Stomach (tissue), 9 donors: ENCODE results near the gene DIAPH3. TPM values are rescaled to one million over a fixed set of nuclear protein-coding genes. Genes with fewer than 3 reads are reported as not detected.

Source experiments
- DNase-seq, 2 donors: peaks; one replicate each; pipeline versions ENCODE4 v3.0.0 to v3.0.0-alpha.2; 2013 to 2019
- H3K27ac ChIP-seq, 5 donors: fragments of 200-600 bp in 4 of 5; sonication (generic) in 4 of 5; one replicate each; pipeline ENCODE4 v1.5.1; 2013 to 2019; ENCODE audit warnings: mild to moderate bottlenecking in 1 of 5, moderate library complexity in 1 of 5
- H3K27me3 ChIP-seq, 3 donors: fragments of 200-600 bp; sonication (generic); one replicate each; pipeline ENCODE4 v1.5.1; 2017 to 2019; ENCODE audit warnings: mixed run types in 1 of 3
- H3K36me3 ChIP-seq, 4 donors: fragments of 200-600 bp; sonication (generic); 1 replicate in 3 of 4; 2 replicates in 1 of 4; pipeline ENCODE4 v1.5.1; 2016 to 2019
- H3K4me1 ChIP-seq, 4 donors: fragments of 200-600 bp; sonication (generic); one replicate each; pipeline ENCODE4 v1.5.1; 2016 to 2019
- H3K4me3 ChIP-seq, 4 donors: fragments of 200-600 bp; sonication (generic) in 3 of 4; one replicate each; pipeline ENCODE4 v1.5.1; 2016 to 2019; ENCODE audit warnings: mild to moderate bottlenecking in 1 of 4
- H3K9me3 ChIP-seq, 4 donors: fragments of 200-600 bp; sonication (generic); one replicate each; pipeline ENCODE4 v1.5.1; 2016 to 2019
- CTCF ChIP-seq, 7 experiments: fragments of 450-650 bp in 4 of 7; fragments of 200-600 bp in 3 of 7; sonication (generic) in 3 of 7; IDR thresholded peaks; one replicate each; pipeline ENCODE4 v1.5.1; 2016 to 2019; ENCODE audit warnings: antibody characterized with exemption in 7 of 7, control low read depth in 2 of 7, mild to moderate bottlenecking in 1 of 7
- EP300 ChIP-seq: sonication (generic); formaldehyde crosslinking; IDR thresholded peaks from one replicate; pipeline ENCODE4 v1.6.1; 2017; ENCODE audit warnings: antibody characterized with exemption
- POLR2A ChIP-seq, 4 donors: fragments of 450-650 bp; IDR thresholded peaks; one replicate each; pipeline ENCODE4 v1.6.1; 2016; ENCODE audit warnings: antibody characterized with exemption in 4 of 4, control low read depth in 2 of 4, mild to moderate bottlenecking in 1 of 4, moderate library complexity in 1 of 4
- POLR2AphosphoS5 ChIP-seq, 3 donors: sonication (generic); formaldehyde crosslinking; IDR thresholded peaks; one replicate each; pipeline ENCODE4 v1.6.1; 2016; ENCODE audit warnings: antibody characterized with exemption in 3 of 3
- WGBS, 5 donors: extraction: QIAGEN DNeasy Blood & Tissue Kit in 3 of 5; methylation state at CpG; one replicate each; pipeline versions ENCODE4 v1.1.5 to v1.1.7; 2013 to 2018; 5-methylcytosine and 5-hydroxymethylcytosine counted together
- intact Hi-C: fragments of 100-400 bp; cut with DNase I; formaldehyde crosslinking; loops from one replicate; pipeline ENCODE4 v1.15.1; 2023; ENCODE audit warnings: low total_unique reads
- polyA plus RNA-seq, 3 donors: library from polyadenylated mRNA; stranded (reverse); fragments of 200-250 nt; gene quantifications; one replicate each; pipeline ENCODE4 v1.2.3, GENCODE V29; 2013
- total RNA-seq, 5 donors: library from RNA; depleted of rRNA; stranded (reverse); fragments of >200 nt; gene quantifications; one replicate each; pipeline versions ENCODE4 v1.1.0 to v1.2.3, GENCODE V29; 2014 to 2016
- donor health status: healthy with polysubstance abuse.
- donor health status: Bipolar disorder and iron deficiency.
- donor health status: healthy.

The DIAPH3 gene
- total and polyA plus RNA-seq, 8 donors = 2.5 to 12.1 (median 4.6) TPM

- Histone ChIP-seq H3K4me1 (peaks cover 0 to 11% (median 4%) of the 10 kb centered on the region in 4 donors), H3K27me3 (no peaks in the 10 kb centered on the region), H3K27ac (no peak overlapping the region), H3K4me3 (no peak overlapping the region), H3K36me3 (no peaks in the 10 kb centered on the region), H3K9me3 (no peaks in the 10 kb centered on the region)
- TF ChIP-seq POLR2AphosphoS5 (IDR thresholded peaks at IDR 0.05) = no peak
- no peak for TF ChIP-seq CTCF (IDR thresholded peaks at IDR 0.05)
- TF ChIP-seq POLR2A (IDR thresholded peaks at IDR 0.05) = no peak
- TF ChIP-seq EP300 = no peak
- 66 to 74% (median 68%) methylated on average over 8 of the region's 8 CpGs for WGBS, 5 donors
- no peak for DNase-seq
- intact Hi-C loops = no loop called here
Observed at GRCh38 chr13:59664586-59664985, 499.1 kb downstream of the DIAPH3 start.

DNA sequence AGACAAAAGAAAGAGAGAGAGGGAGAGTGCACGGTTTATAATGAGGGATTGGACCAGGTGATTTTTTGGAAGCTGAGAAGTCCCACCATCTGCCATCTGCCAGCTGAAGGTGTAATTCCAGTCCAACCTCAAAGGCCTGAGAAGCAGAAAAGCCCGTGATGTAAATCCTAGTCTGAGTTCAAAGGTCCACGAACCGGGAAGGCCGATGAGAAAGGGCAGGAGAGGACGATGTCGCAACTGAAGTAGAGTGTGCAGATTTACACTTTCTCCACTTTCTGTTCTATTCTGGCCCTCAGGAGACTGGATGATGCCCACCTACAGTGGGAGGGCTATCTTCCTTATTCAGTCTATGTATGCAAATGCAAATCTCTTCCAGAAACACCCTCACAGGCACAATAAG, 500.0 kb downstream of the DIAPH3 start:
- intact Hi-C loops = no loop called here
- H3K4me1 ChIP-seq = peaks cover 0 to 11% (median 4%) of the 10 kb centered on the region in 4 donors
- H3K27ac ChIP-seq = no peak overlapping the region
- 89 to 98% (median 96%) methylated on average over 7 of the region's 7 CpGs for WGBS, 5 donors
- no peak for TF ChIP-seq CTCF (IDR thresholded peaks at IDR 0.05)
- H3K4me3 ChIP-seq = no peak overlapping the region
- H3K9me3 ChIP-seq = no peaks in the 10 kb centered on the region
- no peak for DNase-seq
- no peaks in the 10 kb centered on the region for H3K36me3 ChIP-seq
- no peaks in the 10 kb centered on the region for H3K27me3 ChIP-seq

DNA sequence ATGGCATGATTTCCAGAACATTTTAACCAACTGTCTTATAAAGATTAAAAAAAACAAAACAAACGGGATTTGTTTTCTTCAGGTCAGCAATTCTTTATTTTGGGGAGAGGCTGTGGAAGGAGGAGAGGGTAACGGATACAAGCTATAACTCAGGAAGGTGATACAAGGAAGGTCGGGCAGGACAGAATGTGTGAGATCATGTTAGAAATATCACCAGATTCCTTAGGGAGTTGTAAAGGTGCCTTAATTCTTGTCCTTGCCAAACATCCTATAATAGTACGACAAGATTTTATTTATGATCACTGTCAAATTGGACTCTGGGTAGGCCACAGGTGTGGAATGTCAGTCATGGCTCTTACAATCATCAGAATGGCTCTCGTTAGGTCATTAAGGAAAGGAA, 503.1 kb downstream of the DIAPH3 start:
- no peak overlapping the region for H3K27ac ChIP-seq
- H3K4me3 ChIP-seq = no peak overlapping the region
- TF ChIP-seq POLR2AphosphoS5 (IDR thresholded peaks at IDR 0.05) (no peak), POLR2A (IDR thresholded peaks at IDR 0.05) (no peak), EP300 (no peak), CTCF (IDR thresholded peaks at IDR 0.05) (no peak)
- intact Hi-C loops = no loop called here
- H3K9me3 ChIP-seq = no peaks in the 10 kb centered on the region
- H3K4me1 ChIP-seq = peaks cover 0 to 4% (median 0%) of the 10 kb centered on the region in 4 donors
- H3K27me3 ChIP-seq = no peaks in the 10 kb centered on the region
- no peak for DNase-seq
- no peaks in the 10 kb centered on the region for H3K36me3 ChIP-seq
- WGBS, 5 donors = 84 to 90% (median 85%) methylated on average over 5 of the region's 5 CpGs

- Histone ChIP-seq H3K4me3 (no peak overlapping the region), H3K36me3 (no peaks in the 10 kb centered on the region), H3K27me3 (no peaks in the 10 kb centered on the region), H3K4me1 (no peaks in the 10 kb centered on the region), H3K27ac (no peak overlapping the region), H3K9me3 (no peaks in the 10 kb centered on the region)
- intact Hi-C loops = no loop called here
- 83 to 92% (median 89%) methylated on average over 5 of the region's 5 CpGs for WGBS, 5 donors
- no peak for DNase-seq
- TF ChIP-seq POLR2AphosphoS5 (IDR thresholded peaks at IDR 0.05) (no peak), EP300 (no peak), POLR2A (IDR thresholded peaks at IDR 0.05) (no peak), CTCF (IDR thresholded peaks at IDR 0.05) (no peak)
Observed at GRCh38 chr13:59659981-59660380, 503.7 kb downstream of the DIAPH3 start.
